ENCODE measurements around the gene NOD2. TPM values are rescaled to one million over a fixed set of nuclear protein-coding genes. Genes with fewer than 3 reads are reported as not detected.

NOD2 gene
- total RNA-seq, 4 donors from 2014 or later: 1.7 to 4.1 TPM; not detected in 2

- Histone ChIP-seq H3K9me3 (no peaks in the 10 kb centered on the region), H3K27me3 (no peaks in the 10 kb centered on the region), H3K4me1 (peaks cover 0 to 25% (median 13%) of the 10 kb centered on the region in 4 donors), H3K36me3 (peaks cover 0 to 7% (median 0%) of the 10 kb centered on the region in 3 donors), H3K4me3 (no peak overlapping the region), H3K27ac (peak overlapping the region in 3 of 4 donors; percentile 6 to 99 (median 29))
- no peak for TF ChIP-seq POLR2A (IDR thresholded peaks at IDR 0.05)
- TF ChIP-seq, protein P1, sequence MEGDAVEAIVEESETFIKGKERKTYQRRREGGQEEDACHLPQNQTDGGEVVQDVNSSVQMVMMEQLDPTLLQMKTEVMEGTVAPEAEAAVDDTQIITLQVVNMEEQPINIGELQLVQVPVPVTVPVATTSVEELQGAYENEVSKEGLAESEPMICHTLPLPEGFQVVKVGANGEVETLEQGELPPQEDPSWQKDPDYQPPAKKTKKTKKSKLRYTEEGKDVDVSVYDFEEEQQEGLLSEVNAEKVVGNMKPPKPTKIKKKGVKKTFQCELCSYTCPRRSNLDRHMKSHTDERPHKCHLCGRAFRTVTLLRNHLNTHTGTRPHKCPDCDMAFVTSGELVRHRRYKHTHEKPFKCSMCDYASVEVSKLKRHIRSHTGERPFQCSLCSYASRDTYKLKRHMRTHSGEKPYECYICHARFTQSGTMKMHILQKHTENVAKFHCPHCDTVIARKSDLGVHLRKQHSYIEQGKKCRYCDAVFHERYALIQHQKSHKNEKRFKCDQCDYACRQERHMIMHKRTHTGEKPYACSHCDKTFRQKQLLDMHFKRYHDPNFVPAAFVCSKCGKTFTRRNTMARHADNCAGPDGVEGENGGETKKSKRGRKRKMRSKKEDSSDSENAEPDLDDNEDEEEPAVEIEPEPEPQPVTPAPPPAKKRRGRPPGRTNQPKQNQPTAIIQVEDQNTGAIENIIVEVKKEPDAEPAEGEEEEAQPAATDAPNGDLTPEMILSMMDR (IDR thresholded peaks at IDR 0.05): no peak
- DNase-seq: no peak
These were observed 51.5 kb downstream of the NOD2 start for GRCh38 chr16:50744881-50745280.

DNA sequence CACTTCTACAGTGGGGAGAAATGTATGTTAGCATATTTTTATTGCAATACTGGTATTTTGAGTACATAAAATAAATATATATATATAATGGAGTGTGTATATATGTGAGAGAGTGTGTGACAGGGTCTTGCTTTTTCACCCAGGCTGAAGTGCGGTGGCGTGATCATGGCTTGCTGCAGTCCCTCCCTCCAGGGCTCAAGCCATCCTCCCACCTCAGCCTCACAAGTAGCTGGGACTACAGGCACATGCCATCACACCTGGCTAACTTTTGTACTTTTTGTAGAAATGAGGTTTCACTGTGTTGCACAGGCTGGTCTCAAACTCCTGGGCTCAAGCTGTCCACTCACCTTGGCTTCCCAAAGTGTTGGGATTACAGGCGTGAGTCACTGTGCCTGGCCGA, 52.5 kb downstream of the NOD2 start:
- Histone ChIP-seq H3K4me3 (no peak overlapping the region), H3K27me3 (no peaks in the 10 kb centered on the region), H3K4me1 (peaks cover 0 to 31% (median 13%) of the 10 kb centered on the region in 4 donors), H3K9me3 (no peaks in the 10 kb centered on the region), H3K27ac (peak overlapping the region; percentile 5 to 99 (median 29)), H3K36me3 (peaks cover 0 to 14% (median 0%) of the 10 kb centered on the region in 3 donors)
- no peak for DNase-seq
- TF ChIP-seq, protein P1 (IDR thresholded peaks at IDR 0.05): no peak
- TF ChIP-seq POLR2A (IDR thresholded peaks at IDR 0.05): no peak

GRCh38 chr16:50747207-50747956, 54.0 kb downstream of the NOD2 start:
- peaks cover 0 to 19% (median 0%) of the 10 kb centered on the region in 3 donors for H3K36me3 ChIP-seq
- no peak for DNase-seq
- H3K27me3 ChIP-seq: no peaks in the 10 kb centered on the region
- TF ChIP-seq POLR2A (IDR thresholded peaks at IDR 0.05): no peak
- TF ChIP-seq, protein P1 (IDR thresholded peaks at IDR 0.05): peak in 4 of 6 experiments; percentile 32 to 52 (median 40)
- no peak overlapping the region for H3K4me3 ChIP-seq
- peak overlapping the region; percentile 13 to 49 (median 28) for H3K27ac ChIP-seq
- H3K9me3 ChIP-seq: no peaks in the 10 kb centered on the region
- peaks cover 0 to 30% (median 9%) of the 10 kb centered on the region in 4 donors for H3K4me1 ChIP-seq

DNA sequence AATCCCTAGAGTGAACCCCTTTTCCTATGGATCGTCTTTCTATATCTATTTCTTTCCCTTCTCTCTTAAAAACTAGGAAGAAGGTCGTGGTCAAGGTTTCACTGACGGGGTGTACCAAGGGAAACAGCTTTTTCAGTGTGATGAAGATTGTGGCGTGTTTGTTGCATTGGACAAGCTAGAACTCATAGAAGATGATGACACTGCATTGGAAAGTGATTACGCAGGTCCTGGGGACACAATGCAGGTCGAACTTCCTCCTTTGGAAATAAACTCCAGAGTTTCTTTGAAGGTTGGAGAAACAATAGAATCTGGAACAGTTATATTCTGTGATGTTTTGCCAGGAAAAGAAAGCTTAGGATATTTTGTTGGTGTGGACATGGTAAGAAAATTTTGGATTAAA, 58.1 kb downstream of the NOD2 start:
- no peaks in the 10 kb centered on the region for H3K9me3 ChIP-seq
- no peak for TF ChIP-seq POLR2A (IDR thresholded peaks at IDR 0.05)
- TF ChIP-seq, protein P1 (IDR thresholded peaks at IDR 0.05): no peak
- peaks cover 0 to 57% (median 0%) of the 10 kb centered on the region in 3 donors for H3K36me3 ChIP-seq
- DNase-seq: no peak
- peaks cover 0 to 13% (median 0%) of the 10 kb centered on the region in 4 donors for H3K4me1 ChIP-seq
- no peaks in the 10 kb centered on the region for H3K27me3 ChIP-seq
- no peak overlapping the region for H3K4me3 ChIP-seq
- H3K27ac ChIP-seq: no peak overlapping the region

GRCh38 chr16:50752471-50753235, 59.2 kb downstream of the NOD2 start:
- H3K4me1 ChIP-seq: peaks cover 0 to 13% (median 0%) of the 10 kb centered on the region in 4 donors
- H3K27ac ChIP-seq: no peak overlapping the region
- no peaks in the 10 kb centered on the region for H3K27me3 ChIP-seq
- peaks cover 0 to 58% (median 0%) of the 10 kb centered on the region in 3 donors for H3K36me3 ChIP-seq
- no peak for TF ChIP-seq POLR2A (IDR thresholded peaks at IDR 0.05)
- TF ChIP-seq, protein P1 (IDR thresholded peaks at IDR 0.05): no peak
- H3K9me3 ChIP-seq: no peaks in the 10 kb centered on the region
- H3K4me3 ChIP-seq: no peak overlapping the region
- no peak for DNase-seq
